WTC11 (cell line): Measurements from ENCODE around the gene KRTAP2-3. TPM values are rescaled to one million over a fixed set of nuclear protein-coding genes. Genes with fewer than 3 reads are reported as not detected.
"Not testable (repeated sequence)": the region's sequence is repeated elsewhere in the genome, so short reads cannot be mapped to it uniquely, and the experiment has no call there.

ENCODE experiments used
- ATAC-seq: fragments of 200-7000 bp; cut with Tn5 transposase; 2 replicates; pipeline ENCODE4 v1.10.0; 2021; ENCODE audit warnings: mild to moderate bottlenecking, moderate library complexity
- Bru-seq: library from RNA; stranded (reverse); fragments of 400-500 nt; gene quantifications from one replicate; lab custom pipeline; 2021; lab: Mats Ljungman, UMichigan
- CTCF ChIA-PET: fragments of 300-600 bp; sonication (Branson Sonifier 250); formaldehyde crosslinking; loops from one replicate; lab custom pipeline; 2021; ENCODE audit warnings: antibody characterized with exemption; lab: Charles Lee
- POLR2A ChIA-PET: fragments of 350-600 bp; sonication (Branson Sonifier 250); formaldehyde crosslinking; loops from one replicate; lab custom pipeline; 2021; ENCODE audit warnings: antibody characterized with exemption; lab: Charles Lee
- DNase-seq: peaks from one replicate; pipeline ENCODE4 v3.0.0; 2021; ENCODE audit warnings: low spot score
- H3K27ac Mint-ChIP-seq: 2 replicates; pipeline ENCODE4 v1.8.0; 2021; ENCODE audit warnings: mixed read lengths
- H3K27me3 Mint-ChIP-seq: 2 replicates; pipeline ENCODE4 v1.8.0; 2021; ENCODE audit warnings: low read depth, mild to moderate bottlenecking, moderate library complexity, mixed read lengths
- H3K36me3 Mint-ChIP-seq: 2 replicates; pipeline ENCODE4 v1.8.0; 2021; ENCODE audit warnings: mixed read lengths
- H3K4me1 Mint-ChIP-seq: 2 replicates; pipeline ENCODE4 v1.8.0; 2022; ENCODE audit warnings: mixed read lengths
- H3K4me3 Mint-ChIP-seq: 2 replicates; pipeline ENCODE4 v1.8.0; 2021; ENCODE audit warnings: mild to moderate bottlenecking, moderate library complexity, mixed read lengths
- H3K9me3 Mint-ChIP-seq: 2 replicates; pipeline ENCODE4 v1.8.0; 2021; ENCODE audit warnings: mixed read lengths
- MYBL2 ChIP-seq: sonication (generic); formaldehyde crosslinking; IDR thresholded peaks from 2 replicates; pipeline ENCODE4 v1.8.1; 2023; ENCODE audit warnings: mild to moderate bottlenecking, moderate library complexity, missing genetic modification reagents
- NFATC4 ChIP-seq: fragments of 250-450 bp; sonication (Bioruptor Pico); IDR thresholded peaks from 2 replicates; pipeline ENCODE4 v1.9.0; 2021; ENCODE audit warnings: mild to moderate bottlenecking
- NFE2L1 ChIP-seq: sonication (generic); formaldehyde crosslinking; IDR thresholded peaks from 2 replicates; pipeline ENCODE4 v1.8.1; 2023; ENCODE audit warnings: missing genetic modification reagents
- NFYB ChIP-seq: sonication (generic); formaldehyde crosslinking; conservative IDR thresholded peaks from 2 replicates; pipeline ENCODE4 v1.8.0; 2022; ENCODE audit warnings: low read depth, missing genetic modification reagents
- NR2C2 ChIP-seq: sonication (generic); formaldehyde crosslinking; IDR thresholded peaks from 2 replicates; pipeline ENCODE4 v1.8.0; 2022; ENCODE audit warnings: mild to moderate bottlenecking, missing genetic modification reagents
- NR3C1 ChIP-seq: sonication (generic); formaldehyde crosslinking; conservative IDR thresholded peaks from 2 replicates; pipeline ENCODE4 v1.8.1; 2023; ENCODE audit warnings: low read depth, mild to moderate bottlenecking, missing genetic modification reagents
- OVOL2 ChIP-seq: fragments of 250-450 bp; sonication (Bioruptor Pico); IDR thresholded peaks from 2 replicates; pipeline ENCODE4 v1.9.0; 2021; ENCODE audit warnings: mild to moderate bottlenecking, borderline replicate concordance
- TCF7 ChIP-seq: sonication (generic); formaldehyde crosslinking; IDR thresholded peaks from 2 replicates; pipeline ENCODE4 v1.8.0; 2022; ENCODE audit warnings: mild to moderate bottlenecking, low read depth, missing genetic modification reagents, moderate library complexity
- long read RNA-seq, 3 experiments: library from RNA in 1 of 3; library from capped mRNA in 1 of 3; library from polyadenylated mRNA in 1 of 3; unstranded in 2 of 3; stranded (forward) in 1 of 3; transcript quantifications; one replicate each; pipeline ENCODE4 v2.0.0, GENCODE V29; 2021
- total RNA-seq: library from RNA; stranded (reverse); gene quantifications from 3 replicates; pipeline ENCODE4 v1.2.3, GENCODE V29; 2021
- TF ChIP-seq, protein P1 (sequence below): fragments of 250-450 bp; sonication (Bioruptor Pico); IDR thresholded peaks from 2 replicates; pipeline ENCODE4 v1.8.0; 2021; ENCODE audit warnings: mild to moderate bottlenecking
- TF ChIP-seq, protein P2 (sequence below): sonication (generic); formaldehyde crosslinking; IDR thresholded peaks from 2 replicates; pipeline ENCODE4 v1.8.0; 2022; ENCODE audit warnings: mild to moderate bottlenecking, missing genetic modification reagents
- TF ChIP-seq, protein P3 (sequence below): fragments of 250-450 bp; sonication (Bioruptor Pico); IDR thresholded peaks from 2 replicates; pipeline ENCODE4 v1.9.0; 2021; ENCODE audit warnings: mild to moderate bottlenecking
- TF ChIP-seq, protein P4 (sequence below): fragments of 200-600 bp; IDR thresholded peaks from 2 replicates; pipeline ENCODE4 v1.8.0; 2022; ENCODE audit warnings: antibody characterized with exemption
- TF ChIP-seq, protein P5 (sequence below): sonication (generic); formaldehyde crosslinking; IDR thresholded peaks from 2 replicates; pipeline ENCODE4 v1.8.0; 2023; ENCODE audit warnings: missing genetic modification reagents, mild to moderate bottlenecking, borderline replicate concordance

The KRTAP2-3 gene, protein sequence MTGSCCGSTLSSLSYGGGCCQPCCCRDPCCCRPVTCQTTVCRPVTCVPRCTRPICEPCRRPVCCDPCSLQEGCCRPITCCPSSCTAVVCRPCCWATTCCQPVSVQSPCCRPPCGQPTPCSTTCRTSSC
- not detected in 3 replicates for total RNA-seq
- not detected for Bru-seq, nascent RNA
- long read RNA-seq, experiment 1: 0 reads
- long read RNA-seq, experiment 2: 0 reads
- long read RNA-seq, experiment 3: 0 reads

DNA sequence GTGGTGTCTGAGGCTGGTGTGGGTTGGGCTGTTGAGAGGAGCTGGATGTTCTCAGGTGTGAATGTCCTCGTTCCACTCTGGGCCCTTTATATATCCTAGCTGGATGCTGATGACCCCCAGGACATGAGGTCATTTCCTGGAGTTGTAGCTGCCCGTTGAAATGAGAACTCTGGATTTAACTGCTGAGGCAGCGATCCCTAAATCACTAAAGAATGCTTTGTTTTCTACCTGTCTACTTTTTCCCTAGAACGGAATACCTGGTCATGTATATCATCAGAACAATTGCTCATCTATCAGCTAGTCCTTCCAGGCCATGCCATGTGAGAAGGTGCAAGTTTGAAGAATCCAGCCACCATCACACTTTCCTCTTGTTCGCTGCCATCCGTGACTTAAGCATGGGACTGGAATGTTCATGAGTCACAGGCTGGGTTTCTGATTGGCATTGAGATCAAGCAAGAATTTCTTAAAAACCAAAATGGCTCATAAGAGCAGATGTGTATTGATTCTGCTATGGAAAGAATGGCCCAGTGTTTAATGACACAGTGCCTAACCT, at the start of gene KRTAP2-3:
TSS of gene KRTAP2-3 (minus strand) at position 63 of the 553 bp plus-strand sequence. CDS start 64 bp downstream, outside the sequence.
- TF ChIP-seq, protein P1, sequence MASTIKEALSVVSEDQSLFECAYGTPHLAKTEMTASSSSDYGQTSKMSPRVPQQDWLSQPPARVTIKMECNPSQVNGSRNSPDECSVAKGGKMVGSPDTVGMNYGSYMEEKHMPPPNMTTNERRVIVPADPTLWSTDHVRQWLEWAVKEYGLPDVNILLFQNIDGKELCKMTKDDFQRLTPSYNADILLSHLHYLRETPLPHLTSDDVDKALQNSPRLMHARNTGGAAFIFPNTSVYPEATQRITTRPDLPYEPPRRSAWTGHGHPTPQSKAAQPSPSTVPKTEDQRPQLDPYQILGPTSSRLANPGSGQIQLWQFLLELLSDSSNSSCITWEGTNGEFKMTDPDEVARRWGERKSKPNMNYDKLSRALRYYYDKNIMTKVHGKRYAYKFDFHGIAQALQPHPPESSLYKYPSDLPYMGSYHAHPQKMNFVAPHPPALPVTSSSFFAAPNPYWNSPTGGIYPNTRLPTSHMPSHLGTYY: no peak
- TF ChIP-seq TCF7 (CRISPR knock-in tag) (no peak), NFYB (no peak), NR3C1 (CRISPR knock-in tag) (no peak), OVOL2 (CRISPR knock-in tag) (no peak), NFE2L1 (CRISPR knock-in tag) (no peak)
- TF ChIP-seq, protein P2, sequence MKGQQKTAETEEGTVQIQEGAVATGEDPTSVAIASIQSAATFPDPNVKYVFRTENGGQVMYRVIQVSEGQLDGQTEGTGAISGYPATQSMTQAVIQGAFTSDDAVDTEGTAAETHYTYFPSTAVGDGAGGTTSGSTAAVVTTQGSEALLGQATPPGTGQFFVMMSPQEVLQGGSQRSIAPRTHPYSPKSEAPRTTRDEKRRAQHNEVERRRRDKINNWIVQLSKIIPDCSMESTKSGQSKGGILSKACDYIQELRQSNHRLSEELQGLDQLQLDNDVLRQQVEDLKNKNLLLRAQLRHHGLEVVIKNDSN: no peak
- TF ChIP-seq, protein P3, sequence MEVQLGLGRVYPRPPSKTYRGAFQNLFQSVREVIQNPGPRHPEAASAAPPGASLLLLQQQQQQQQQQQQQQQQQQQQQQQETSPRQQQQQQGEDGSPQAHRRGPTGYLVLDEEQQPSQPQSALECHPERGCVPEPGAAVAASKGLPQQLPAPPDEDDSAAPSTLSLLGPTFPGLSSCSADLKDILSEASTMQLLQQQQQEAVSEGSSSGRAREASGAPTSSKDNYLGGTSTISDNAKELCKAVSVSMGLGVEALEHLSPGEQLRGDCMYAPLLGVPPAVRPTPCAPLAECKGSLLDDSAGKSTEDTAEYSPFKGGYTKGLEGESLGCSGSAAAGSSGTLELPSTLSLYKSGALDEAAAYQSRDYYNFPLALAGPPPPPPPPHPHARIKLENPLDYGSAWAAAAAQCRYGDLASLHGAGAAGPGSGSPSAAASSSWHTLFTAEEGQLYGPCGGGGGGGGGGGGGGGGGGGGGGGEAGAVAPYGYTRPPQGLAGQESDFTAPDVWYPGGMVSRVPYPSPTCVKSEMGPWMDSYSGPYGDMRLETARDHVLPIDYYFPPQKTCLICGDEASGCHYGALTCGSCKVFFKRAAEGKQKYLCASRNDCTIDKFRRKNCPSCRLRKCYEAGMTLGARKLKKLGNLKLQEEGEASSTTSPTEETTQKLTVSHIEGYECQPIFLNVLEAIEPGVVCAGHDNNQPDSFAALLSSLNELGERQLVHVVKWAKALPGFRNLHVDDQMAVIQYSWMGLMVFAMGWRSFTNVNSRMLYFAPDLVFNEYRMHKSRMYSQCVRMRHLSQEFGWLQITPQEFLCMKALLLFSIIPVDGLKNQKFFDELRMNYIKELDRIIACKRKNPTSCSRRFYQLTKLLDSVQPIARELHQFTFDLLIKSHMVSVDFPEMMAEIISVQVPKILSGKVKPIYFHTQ (CRISPR knock-in tag): no peak
- TF ChIP-seq, protein P4, sequence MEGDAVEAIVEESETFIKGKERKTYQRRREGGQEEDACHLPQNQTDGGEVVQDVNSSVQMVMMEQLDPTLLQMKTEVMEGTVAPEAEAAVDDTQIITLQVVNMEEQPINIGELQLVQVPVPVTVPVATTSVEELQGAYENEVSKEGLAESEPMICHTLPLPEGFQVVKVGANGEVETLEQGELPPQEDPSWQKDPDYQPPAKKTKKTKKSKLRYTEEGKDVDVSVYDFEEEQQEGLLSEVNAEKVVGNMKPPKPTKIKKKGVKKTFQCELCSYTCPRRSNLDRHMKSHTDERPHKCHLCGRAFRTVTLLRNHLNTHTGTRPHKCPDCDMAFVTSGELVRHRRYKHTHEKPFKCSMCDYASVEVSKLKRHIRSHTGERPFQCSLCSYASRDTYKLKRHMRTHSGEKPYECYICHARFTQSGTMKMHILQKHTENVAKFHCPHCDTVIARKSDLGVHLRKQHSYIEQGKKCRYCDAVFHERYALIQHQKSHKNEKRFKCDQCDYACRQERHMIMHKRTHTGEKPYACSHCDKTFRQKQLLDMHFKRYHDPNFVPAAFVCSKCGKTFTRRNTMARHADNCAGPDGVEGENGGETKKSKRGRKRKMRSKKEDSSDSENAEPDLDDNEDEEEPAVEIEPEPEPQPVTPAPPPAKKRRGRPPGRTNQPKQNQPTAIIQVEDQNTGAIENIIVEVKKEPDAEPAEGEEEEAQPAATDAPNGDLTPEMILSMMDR: no peak
- TF ChIP-seq, all 79 proteins: peak for 0
- ATAC-seq: peak; percentile 16; the same call in 1 of the 2 replicates
- no peaks in the 10 kb centered on the region for H3K27me3 Mint-ChIP-seq
- DNase-seq: no peak
- ChIA-PET POLR2A (no interaction called here), CTCF (interaction anchor here (1.1 kb wide), 1 partner anchor 21 kb away, joined by 3 read pairs; no protein-coding TSS in a partner anchor)
- peaks cover 8% of the 10 kb centered on the region for H3K9me3 Mint-ChIP-seq
- H3K27ac Mint-ChIP-seq: peak within 1 kb of the TSS; percentile 60; the same call in 1 of the 2 replicates
- peaks cover 13% of the 10 kb centered on the region for H3K4me1 Mint-ChIP-seq
- peaks cover 4% of the 10 kb centered on the region; the same call in 1 of the 2 replicates for H3K36me3 Mint-ChIP-seq
- no peak within 1 kb of the TSS for H3K4me3 Mint-ChIP-seq

DNA sequence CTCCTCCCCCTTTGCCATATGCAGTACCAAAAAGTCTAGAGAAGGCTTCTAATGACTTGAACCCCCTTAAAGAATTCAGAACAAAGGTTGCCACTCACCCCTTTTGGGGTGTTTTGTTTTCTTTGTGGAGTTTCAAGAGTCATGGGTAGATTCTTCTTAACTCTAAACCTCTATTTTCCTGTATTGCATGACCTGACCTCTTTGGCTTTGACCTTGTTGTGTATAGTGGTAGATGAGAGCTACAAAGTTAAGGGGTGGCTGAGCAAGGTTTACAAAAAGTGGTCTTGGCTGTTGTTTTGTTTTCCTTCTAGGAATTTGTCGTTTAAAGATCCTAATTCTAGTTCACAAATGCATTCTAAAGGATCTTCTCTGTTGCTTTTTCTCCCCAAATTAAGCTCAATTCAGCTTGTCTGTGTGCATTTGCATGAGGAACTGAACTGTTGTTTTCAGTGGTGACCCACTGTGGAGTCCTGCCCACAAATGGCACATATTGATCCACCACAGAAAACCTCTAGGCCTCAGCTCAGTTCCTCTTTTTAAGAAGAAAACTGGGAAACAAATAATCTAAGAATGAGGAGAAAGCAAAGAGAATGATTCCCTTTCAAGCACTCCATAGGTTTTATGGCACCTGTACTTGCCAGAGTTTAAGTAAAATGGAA, 48.9 kb upstream of the KRTAP2-3 start:
- H3K4me1 Mint-ChIP-seq: peaks cover 43% of the 10 kb centered on the region
- ATAC-seq, H3K4me3 Mint-ChIP-seq, POLR2A ChIA-PET, CTCF ChIA-PET, H3K27me3 Mint-ChIP-seq, DNase-seq: not testable (repeated sequence)
- peak overlapping the region; percentile 14; the same call in 1 of the 2 replicates for H3K27ac Mint-ChIP-seq
- H3K36me3 Mint-ChIP-seq: peaks cover 43% of the 10 kb centered on the region
- peaks cover 42% of the 10 kb centered on the region for H3K9me3 Mint-ChIP-seq

DNA sequence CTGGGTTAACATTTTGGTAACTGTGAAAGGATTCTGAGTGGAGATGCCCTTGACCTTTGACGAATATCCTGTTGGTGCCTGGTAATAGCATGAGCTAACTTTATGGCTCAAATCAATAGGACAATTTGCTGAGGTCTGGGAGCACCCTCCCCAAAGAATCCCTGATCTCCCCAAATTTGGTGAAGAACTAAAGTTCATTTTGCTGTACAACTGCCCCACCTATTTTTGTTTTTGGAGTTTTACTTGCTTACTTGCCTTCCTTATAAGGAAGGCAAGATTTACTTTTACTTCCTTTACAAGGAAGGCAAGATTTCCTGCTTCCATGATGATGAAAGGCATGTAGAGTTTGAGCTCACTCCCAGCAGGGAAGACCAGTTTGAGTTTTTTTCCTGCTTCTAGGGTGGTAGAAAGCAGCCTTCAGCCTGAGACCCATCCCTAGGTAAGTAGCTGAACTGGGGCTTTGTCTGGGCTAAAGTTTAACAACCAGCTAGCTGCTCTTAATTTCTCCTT, 48.1 kb upstream of the KRTAP2-3 start:
- Mint-ChIP-seq H3K36me3 (peaks cover 36% of the 10 kb centered on the region), H3K4me3 (no peak overlapping the region), H3K9me3 (peaks cover 36% of the 10 kb centered on the region), H3K4me1 (peaks cover 43% of the 10 kb centered on the region), H3K27ac (peak overlapping the region; percentile 80), H3K27me3 (no peaks in the 10 kb centered on the region)
- ChIA-PET CTCF (no interaction called here), POLR2A (no interaction called here)
- ATAC-seq (no peak), DNase-seq (no peak)
- TF ChIP-seq NR2C2 (CRISPR knock-in tag): no peak
- TF ChIP-seq TCF7 (CRISPR knock-in tag): no peak
- TF ChIP-seq NFATC4 (CRISPR knock-in tag): no peak
- TF ChIP-seq MYBL2 (CRISPR knock-in tag): no peak
- TF ChIP-seq, protein P1: no peak
- no peak for TF ChIP-seq NR3C1 (CRISPR knock-in tag)
- TF ChIP-seq, protein P5, sequence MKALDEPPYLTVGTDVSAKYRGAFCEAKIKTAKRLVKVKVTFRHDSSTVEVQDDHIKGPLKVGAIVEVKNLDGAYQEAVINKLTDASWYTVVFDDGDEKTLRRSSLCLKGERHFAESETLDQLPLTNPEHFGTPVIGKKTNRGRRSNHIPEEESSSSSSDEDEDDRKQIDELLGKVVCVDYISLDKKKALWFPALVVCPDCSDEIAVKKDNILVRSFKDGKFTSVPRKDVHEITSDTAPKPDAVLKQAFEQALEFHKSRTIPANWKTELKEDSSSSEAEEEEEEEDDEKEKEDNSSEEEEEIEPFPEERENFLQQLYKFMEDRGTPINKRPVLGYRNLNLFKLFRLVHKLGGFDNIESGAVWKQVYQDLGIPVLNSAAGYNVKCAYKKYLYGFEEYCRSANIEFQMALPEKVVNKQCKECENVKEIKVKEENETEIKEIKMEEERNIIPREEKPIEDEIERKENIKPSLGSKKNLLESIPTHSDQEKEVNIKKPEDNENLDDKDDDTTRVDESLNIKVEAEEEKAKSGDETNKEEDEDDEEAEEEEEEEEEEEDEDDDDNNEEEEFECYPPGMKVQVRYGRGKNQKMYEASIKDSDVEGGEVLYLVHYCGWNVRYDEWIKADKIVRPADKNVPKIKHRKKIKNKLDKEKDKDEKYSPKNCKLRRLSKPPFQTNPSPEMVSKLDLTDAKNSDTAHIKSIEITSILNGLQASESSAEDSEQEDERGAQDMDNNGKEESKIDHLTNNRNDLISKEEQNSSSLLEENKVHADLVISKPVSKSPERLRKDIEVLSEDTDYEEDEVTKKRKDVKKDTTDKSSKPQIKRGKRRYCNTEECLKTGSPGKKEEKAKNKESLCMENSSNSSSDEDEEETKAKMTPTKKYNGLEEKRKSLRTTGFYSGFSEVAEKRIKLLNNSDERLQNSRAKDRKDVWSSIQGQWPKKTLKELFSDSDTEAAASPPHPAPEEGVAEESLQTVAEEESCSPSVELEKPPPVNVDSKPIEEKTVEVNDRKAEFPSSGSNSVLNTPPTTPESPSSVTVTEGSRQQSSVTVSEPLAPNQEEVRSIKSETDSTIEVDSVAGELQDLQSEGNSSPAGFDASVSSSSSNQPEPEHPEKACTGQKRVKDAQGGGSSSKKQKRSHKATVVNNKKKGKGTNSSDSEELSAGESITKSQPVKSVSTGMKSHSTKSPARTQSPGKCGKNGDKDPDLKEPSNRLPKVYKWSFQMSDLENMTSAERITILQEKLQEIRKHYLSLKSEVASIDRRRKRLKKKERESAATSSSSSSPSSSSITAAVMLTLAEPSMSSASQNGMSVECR (CRISPR knock-in tag): no peak
